Measurements from ENCODE around the gene ARID5B. TPM values are rescaled to one million over a fixed set of nuclear protein-coding genes. Genes with fewer than 3 reads are reported as not detected.

ARID5B gene
- total RNA-seq, 4 donors from 2014 or later: 17.7 to 54.6 (median 34.8) TPM

- Histone ChIP-seq H3K4me3 (peak overlapping the region in 3 of 4 donors; percentile 79 to 90 (median 79)), H3K36me3 (no peaks in the 10 kb centered on the region), H3K27ac (peak overlapping the region; percentile 98), H3K4me1 (peaks cover 9 to 46% (median 37%) of the 10 kb centered on the region in 4 donors), H3K27me3 (no peaks in the 10 kb centered on the region), H3K9me3 (no peaks in the 10 kb centered on the region)
- DNase-seq: no peak
- intact Hi-C loops (cut with DNase I; ENCODE audit: low total_unique reads) (no loop called here), in situ Hi-C loops (cut with MboI; ENCODE audit: low pct_ligation_motif_present in 1 of 4, low pct_unique_long_range_greater_than_20kb in 1 of 4, low sequenced_read_pairs in 3 of 4) (loop anchor here in 3 of 4 donors (10.0 kb wide), 3 partner anchors 145 to 355 kb away; no protein-coding TSS in a partner anchor)
- TF ChIP-seq POLR2A (IDR thresholded peaks at IDR 0.05) (no peak), CTCF (IDR thresholded peaks at IDR 0.05) (no peak), POLR2AphosphoS5 (IDR thresholded peaks at IDR 0.05) (no peak), EP300 (IDR thresholded peaks at IDR 0.05; ENCODE audit: low read depth) (no peak)
- 10 to 14% methylated on average over 7 of the region's 7 CpGs for WGBS, 2 donors (ENCODE audit: low coverage in 1 of 2)
Measured at GRCh38 chr10:61899663-61899996, 1.9 kb upstream of the ARID5B start.

- Histone ChIP-seq H3K9me3 (no peaks in the 10 kb centered on the region), H3K27me3 (no peaks in the 10 kb centered on the region), H3K4me3 (peak overlapping the region; percentile 61 to 90 (median 79)), H3K36me3 (no peaks in the 10 kb centered on the region), H3K4me1 (peaks cover 10 to 52% (median 41%) of the 10 kb centered on the region in 4 donors), H3K27ac (peak overlapping the region; percentile 98)
- in situ Hi-C loops (cut with MboI; ENCODE audit: low pct_ligation_motif_present in 1 of 4, low pct_unique_long_range_greater_than_20kb in 1 of 4, low sequenced_read_pairs in 3 of 4): loop anchor here (10.0 kb wide), 4 partner anchors 145 to 355 kb away; no protein-coding TSS in a partner anchor
- TF ChIP-seq POLR2A (IDR thresholded peaks at IDR 0.05): peak; percentile 47
- TF ChIP-seq CTCF (IDR thresholded peaks at IDR 0.05): no peak
- peak; percentile 4 to 74 (median 42) for TF ChIP-seq POLR2AphosphoS5 (IDR thresholded peaks at IDR 0.05)
- no peak for TF ChIP-seq EP300 (IDR thresholded peaks at IDR 0.05; ENCODE audit: low read depth)
- DNase-seq: peak; percentile 85
- WGBS, 2 donors (ENCODE audit: low coverage in 1 of 2): 0 to 1% methylated on average over 16 to 25 of the region's 25 CpGs
- intact Hi-C loops (cut with DNase I; ENCODE audit: low total_unique reads): loop anchor here (1.0 to 10.0 kb wide), 2 partner anchors 95 to 137 kb away; no protein-coding TSS in a partner anchor
Measured at GRCh38 chr10:61899997-61900828, 1.3 kb upstream of the ARID5B start.

- peak; percentile 41 for DNase-seq
- intact Hi-C loops (cut with DNase I; ENCODE audit: low total_unique reads) (loop anchor here (10.0 kb wide), 1 partner anchor 93 kb away; no protein-coding TSS in a partner anchor), in situ Hi-C loops (cut with MboI; ENCODE audit: low pct_ligation_motif_present in 1 of 4, low pct_unique_long_range_greater_than_20kb in 1 of 4, low sequenced_read_pairs in 3 of 4) (loop anchor here in 3 of 4 donors (10.0 kb wide), 2 partner anchors 143 to 343 kb away; no protein-coding TSS in a partner anchor)
- H3K36me3 ChIP-seq: no peaks in the 10 kb centered on the region
- peak overlapping the region; percentile 61 to 90 (median 79) for H3K4me3 ChIP-seq
- WGBS, 2 donors (ENCODE audit: low coverage in 1 of 2): 1 to 2% methylated on average over 6 to 14 of the region's 14 CpGs
- no peaks in the 10 kb centered on the region for H3K27me3 ChIP-seq
- peak overlapping the region; percentile 98 for H3K27ac ChIP-seq
- no peaks in the 10 kb centered on the region for H3K9me3 ChIP-seq
- TF ChIP-seq POLR2AphosphoS5 (IDR thresholded peaks at IDR 0.05) (no peak), CTCF (IDR thresholded peaks at IDR 0.05) (no peak)
- peaks cover 10 to 61% (median 46%) of the 10 kb centered on the region in 4 donors for H3K4me1 ChIP-seq
Measured at GRCh38 chr10:61901829-61902444, 438 bp downstream of the ARID5B start.

Data from transverse colon (tissue), 4 donors.